GM18907 (cell line): ENCODE measurements around the gene MDH2.
"Not testable (repeated sequence)": the region's sequence is repeated elsewhere in the genome, so short reads cannot be mapped to it uniquely, and the experiment has no call there.

ENCODE experiments used
- ATAC-seq: cut with Tn5 transposase; IDR thresholded peaks from one replicate; pipeline ENCODE4 v1.9.1; 2021; ENCODE audit warnings: mild to moderate bottlenecking, moderate library complexity; ENCODE audit not compliant: unreplicated experiment

MDH2 gene

DNA sequence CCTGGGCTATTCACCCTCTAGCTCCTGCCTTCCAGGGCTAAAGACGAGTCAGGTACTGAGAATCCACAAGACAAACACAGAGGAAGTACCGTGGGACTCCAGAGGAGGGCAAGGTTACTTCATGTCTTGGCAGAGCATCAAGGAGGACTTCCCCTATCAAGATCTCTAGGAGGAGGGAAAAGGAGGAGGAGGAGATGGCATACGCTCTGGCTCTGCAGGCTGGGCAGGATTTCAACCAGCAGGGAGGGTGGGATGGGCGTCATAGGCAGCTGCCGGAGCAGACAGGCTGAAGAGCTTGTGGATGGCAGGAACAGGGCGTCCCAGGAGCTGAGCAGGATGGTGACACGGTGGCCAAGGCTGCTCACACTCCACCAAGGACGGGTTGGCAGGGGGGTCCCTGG lies 21.3 kb downstream of the MDH2 start:
- ATAC-seq = no peak

GRCh38 chr7:76071316-76072242 lies 23.7 kb downstream of the MDH2 start:
- ATAC-seq = no peak

DNA sequence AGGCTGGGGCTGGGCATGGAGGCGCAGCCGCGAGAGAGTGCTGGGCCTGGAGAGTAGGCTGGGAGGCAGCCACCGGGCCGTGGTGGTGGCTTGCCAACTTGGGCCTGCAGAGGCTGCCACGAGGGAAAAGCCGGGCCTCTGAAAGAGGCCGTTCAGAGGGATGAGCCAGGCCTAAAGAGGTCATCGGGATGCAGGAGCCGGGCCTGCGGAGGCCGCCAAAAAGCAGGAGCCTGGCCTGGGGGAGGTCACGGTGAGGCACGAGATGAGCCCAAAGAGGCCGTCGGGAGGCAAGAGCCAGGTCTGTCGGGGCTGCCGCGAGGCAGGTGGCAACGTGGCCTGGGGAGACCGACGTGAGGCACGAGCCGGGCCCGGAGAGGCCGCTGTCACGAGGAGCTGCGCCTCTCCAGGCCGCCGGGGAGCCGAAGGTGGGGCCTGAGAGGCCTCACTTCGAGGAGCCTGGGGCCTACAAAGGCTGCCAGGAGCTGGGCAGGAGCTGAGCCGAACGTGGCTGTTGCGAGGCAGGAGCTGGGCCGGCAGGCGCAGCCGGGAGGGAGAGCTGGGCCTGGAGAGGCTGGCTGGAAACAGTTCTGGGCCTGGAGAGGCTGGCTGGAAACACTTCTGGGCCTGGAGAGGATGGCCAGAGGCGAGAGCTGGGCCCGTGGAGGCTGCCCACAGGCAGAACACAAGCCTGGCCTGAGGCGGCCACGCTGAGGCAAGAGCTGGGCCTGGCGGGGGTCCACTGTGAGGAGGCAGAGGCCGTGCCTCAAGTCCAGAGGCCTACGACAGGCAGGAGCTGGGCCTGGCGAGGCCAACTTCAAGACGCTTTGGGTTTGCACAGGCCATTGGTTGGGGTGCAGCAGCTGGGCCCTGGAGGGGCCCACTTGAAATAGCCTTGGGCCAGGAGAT lies 24.6 kb downstream of the MDH2 start:
- no peak for ATAC-seq

DNA sequence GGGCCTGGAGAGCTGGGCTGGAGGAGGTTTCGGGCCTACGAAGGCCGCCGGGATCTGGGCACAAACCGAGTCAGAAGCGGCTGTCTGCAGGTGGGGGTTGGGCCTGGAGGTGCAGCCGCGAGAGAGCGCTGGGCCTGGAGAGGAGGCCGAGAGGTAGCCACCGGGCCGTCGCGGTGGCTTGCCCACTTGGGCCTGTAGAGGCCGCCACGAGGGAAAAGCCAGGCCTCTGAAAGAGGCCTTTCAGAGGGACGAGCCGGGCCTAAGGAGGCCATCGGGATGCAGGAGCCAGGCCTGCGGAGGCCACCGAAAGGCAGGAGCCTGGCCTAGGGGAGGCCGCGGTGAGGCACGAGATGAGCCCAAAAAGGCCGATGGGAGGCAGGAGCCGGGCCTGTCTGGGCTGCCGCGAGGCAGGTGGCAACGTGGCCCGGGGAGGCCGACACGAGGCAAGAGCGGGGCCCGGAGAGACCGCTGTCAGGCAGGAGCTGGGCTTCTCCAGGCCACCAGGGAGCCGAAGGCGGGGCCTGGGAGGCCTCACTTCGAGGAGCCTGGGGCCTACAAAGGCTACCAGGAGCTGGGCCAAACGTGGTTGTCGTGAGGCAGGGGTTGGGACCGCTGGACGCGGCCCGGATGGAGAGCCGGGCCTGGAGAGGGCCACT lies 25.6 kb downstream of the MDH2 start:
- no peak for ATAC-seq

GRCh38 chr7:76074306-76074971 lies 26.5 kb downstream of the MDH2 start:
- no peak for ATAC-seq

DNA sequence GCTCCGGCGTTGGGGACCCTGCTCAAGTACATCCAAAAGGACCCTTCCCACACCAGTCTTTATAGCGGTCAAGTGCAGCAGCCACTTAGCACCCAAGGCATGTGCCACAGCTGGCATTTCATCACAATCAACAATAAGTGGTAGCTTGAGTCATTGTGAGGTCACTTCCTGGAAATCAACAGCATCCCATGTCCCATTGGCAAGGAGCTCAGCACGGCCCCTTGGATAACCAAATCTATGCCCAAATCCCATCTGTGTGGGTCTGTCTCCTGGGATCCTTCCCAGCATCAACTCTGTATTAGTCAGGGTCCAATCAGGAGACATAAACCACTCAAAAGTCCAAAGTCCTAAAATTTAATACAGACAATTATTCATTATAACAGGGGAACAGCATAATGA lies 27.1 kb downstream of the MDH2 start:
- no peak for ATAC-seq

GRCh38 chr7:76076995-76077394 lies 29.1 kb downstream of the MDH2 start:
- ATAC-seq = no peak

DNA sequence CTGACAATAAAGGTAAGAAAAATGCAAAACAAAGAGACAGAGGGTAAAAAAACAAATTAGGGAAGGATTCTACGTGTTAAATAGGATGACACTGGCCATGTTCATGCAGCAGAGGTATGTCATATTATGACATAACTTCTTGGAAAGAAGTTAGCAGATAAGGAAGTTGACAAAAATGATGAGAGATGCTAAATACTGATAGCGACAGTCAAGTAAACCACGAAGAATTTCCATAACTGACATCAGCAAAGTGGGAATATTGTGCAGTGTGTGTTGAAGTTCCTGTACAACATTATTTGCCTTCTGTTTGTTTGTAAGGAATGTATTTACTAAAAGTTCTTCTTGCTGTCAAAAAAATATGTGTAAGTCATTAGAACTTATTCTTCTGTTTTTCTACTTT lies 29.5 kb downstream of the MDH2 start:
- ATAC-seq = no peak

DNA sequence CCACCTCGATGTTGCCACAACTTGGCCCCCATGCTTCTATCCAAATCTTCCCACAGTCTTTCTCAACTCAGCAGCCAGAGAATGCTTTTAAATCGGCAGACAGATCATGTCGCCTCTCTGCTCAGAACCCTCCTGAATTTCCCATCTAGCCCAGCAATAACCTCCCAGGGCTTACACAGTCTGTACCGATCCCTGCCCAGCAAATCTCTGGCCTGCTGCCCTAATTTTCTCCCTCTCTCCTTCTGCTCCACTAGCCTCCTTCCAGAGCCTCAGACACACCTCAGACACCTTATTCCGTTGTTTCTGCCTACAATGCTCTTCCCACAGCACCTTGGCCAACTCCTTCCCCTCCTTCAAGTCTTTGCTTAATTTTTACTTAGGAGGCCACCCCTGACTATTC lies 32.3 kb downstream of the MDH2 start:
- no peak for ATAC-seq

GRCh38 chr7:76084115-76084514 lies 36.2 kb downstream of the MDH2 start:
- ATAC-seq = not testable (repeated sequence)

DNA sequence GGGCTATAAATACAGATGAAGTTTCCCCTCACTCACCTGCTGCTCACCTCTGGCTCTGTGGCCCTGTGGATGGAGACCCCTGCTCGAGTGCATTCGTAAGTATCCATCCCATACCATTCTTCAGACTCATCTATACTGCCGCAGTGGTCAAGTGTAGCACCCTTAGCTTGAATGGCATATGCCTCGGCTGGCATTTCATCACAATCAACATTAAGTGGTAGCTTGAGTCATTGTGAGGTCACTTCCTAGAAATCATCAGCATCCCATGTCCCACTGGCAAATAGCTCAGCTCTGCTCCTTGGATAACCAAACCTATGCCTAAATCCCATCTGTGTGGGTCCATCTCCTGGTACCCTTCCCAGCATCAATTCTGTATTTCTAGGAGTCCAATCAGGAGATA lies 38.2 kb downstream of the MDH2 start:
- no peak for ATAC-seq

DNA sequence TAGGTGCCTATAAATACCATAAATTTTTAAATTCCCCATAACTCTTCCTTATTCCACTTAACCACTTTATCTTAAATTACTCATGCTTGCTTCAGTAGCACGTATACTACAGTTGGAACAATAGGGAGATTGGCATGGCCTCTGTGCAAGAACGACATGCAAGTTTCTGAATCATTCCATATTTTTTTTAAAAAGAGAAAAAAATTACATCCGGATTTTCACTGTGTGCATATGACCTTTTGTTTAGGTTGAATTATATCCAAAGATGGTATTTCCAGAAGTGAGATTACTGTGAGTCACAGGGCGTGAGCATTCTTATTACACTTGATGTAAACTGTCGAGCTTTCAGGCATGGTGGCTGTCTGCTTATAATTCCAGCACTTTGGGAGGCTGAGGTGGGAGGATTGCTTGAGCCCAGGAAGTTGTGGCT lies 39.5 kb downstream of the MDH2 start:
- ATAC-seq = not testable (repeated sequence)

- ATAC-seq = no peak
Measured at GRCh38 chr7:76089865-76090475, 42.1 kb downstream of the MDH2 start.

DNA sequence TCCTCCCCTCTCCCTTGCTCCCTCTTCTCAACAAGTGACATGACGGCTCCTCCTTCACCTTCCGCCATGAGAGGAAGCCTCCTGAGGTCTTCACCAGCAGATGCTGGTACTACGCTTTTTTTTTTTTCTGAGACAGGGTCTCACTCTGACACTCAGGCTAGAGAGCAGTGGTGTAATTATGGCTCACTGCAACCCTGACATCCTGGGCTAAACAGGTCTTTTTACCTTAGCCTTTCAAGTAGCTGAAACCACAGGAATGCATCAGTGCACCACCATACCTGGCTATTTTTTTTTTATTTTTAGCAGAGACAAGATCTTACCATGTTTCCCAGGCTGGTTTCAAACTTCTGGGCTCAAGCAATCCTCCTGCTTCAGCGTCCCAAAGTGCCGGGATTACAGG lies 43.6 kb downstream of the MDH2 start:
- ATAC-seq = no peak

DNA sequence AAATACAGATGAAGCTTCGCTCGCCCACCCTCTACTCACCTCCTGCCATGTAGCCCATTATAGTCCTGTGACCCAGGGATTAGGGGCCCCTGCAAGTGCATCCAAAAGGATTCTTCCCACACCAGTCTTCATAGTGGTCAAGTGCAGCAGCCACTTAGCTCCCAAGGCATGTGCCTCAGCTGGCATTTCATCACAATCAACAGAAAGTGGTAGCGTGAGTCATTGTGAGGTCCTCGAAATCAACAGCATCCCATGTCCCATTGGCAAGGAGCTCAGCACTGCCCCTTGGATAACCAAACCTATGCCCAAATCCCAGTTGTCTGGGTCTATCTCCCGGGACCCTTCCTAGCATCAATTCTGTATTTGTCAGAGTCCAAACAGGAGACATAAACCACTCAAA lies 45.6 kb downstream of the MDH2 start:
- ATAC-seq = not testable (repeated sequence)

- not testable (repeated sequence) for ATAC-seq
Measured at GRCh38 chr7:76094326-76094725, 46.4 kb downstream of the MDH2 start.

DNA sequence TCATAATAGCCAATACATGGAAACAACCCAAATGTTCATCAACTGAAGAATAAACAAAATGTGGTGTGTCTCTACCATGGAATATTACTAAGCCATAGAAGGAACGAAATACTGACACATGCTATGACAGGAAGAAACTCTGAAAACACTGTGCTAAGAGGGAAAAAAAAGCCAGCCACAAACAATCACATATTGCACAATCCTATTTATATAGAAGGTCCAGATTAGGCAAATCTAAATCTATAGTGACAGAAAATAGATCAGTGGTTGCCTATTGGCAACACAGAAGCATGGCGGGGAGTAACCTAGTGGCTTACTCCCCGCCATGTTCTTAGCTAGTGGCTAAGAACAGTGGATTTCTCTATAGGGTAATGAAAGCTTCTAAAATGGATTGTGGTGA lies 48.0 kb downstream of the MDH2 start:
- no peak for ATAC-seq

DNA sequence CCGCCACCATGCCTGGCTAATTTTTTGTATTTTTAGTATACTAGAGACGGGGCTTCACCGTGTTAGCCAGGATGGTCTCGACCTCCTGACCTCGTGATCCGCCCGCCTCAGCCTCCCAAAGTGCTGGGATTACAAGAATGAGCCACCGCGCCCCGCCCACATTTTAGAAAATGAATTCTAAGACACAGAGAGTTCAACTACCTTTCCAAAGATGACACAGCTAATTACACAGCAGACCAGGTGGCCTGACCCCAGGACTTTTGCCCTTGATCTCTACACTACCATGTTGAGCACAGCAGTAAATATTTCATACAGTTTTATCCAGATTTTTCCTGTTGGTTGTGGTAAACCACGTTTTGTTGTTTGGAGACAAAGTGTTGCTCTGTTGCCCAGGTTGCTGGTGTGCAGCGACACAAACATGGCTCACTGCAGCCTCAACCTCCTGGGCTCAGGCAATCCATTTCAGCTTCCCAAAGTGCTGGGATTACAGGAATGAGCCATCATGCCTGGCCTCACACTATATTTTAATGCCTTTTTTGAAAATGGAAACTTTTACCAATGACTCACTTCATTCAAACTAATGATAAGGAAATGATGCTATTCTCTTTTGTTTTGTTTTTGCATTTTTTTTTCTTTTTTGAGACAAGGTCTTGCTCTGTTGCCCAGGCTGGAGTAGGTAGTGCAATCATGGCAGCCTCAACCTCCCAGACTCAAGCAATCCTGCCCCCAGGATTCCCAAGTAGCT lies 54.0 kb downstream of the MDH2 start:
- ATAC-seq = not testable (repeated sequence)

GRCh38 chr7:76103788-76104187 lies 55.9 kb downstream of the MDH2 start:
- not testable (repeated sequence) for ATAC-seq
